ENCODE data around the gene JARID2.

JARID2 gene

GRCh38 chr6:15499591-15499990 is 253.7 kb downstream of the JARID2 start:
- H3K9me3 ChIP-seq (ENCODE audit: low read length): no peaks in the 10 kb centered on the region
- no peaks in the 10 kb centered on the region for H3K9me2 ChIP-seq (ENCODE audit: low read depth, low read length)
- H3K36me3 ChIP-seq (ENCODE audit: insufficient read depth, low read length): 0 out of 2 replicates have a peak, but pooled peaks cover 4% of the 10 kb centered on the region
- no peak overlapping the region for H3K27ac ChIP-seq (ENCODE audit: low read depth, low read length, poor library complexity, severe bottlenecking)
- H3K4me2 ChIP-seq (ENCODE audit: low read length): no peak overlapping the region
- no peaks in the 10 kb centered on the region for H3K4me1 ChIP-seq (ENCODE audit: insufficient read depth, low read length, severe bottlenecking)
- no peak overlapping the region for H3K4me3 ChIP-seq (ENCODE audit: low read depth, low read length, poor library complexity, severe bottlenecking)
- no peaks in the 10 kb centered on the region for H3K79me2 ChIP-seq (ENCODE audit: insufficient read depth, low read length)
- H2AFZ ChIP-seq (ENCODE audit: low read length): no peak overlapping the region
- H3K9ac ChIP-seq (ENCODE audit: low read length): no peak overlapping the region
- no peaks in the 10 kb centered on the region for H4K20me1 ChIP-seq (ENCODE audit: insufficient read depth, low read length)
- no peaks in the 10 kb centered on the region for H3K27me3 ChIP-seq (ENCODE audit: insufficient read depth, low read length)
- TF ChIP-seq EZH2 (IDR thresholded peaks at IDR 0.05; ENCODE audit: borderline replicate concordance, low read length): no peak
- TF ChIP-seq, protein P1, sequence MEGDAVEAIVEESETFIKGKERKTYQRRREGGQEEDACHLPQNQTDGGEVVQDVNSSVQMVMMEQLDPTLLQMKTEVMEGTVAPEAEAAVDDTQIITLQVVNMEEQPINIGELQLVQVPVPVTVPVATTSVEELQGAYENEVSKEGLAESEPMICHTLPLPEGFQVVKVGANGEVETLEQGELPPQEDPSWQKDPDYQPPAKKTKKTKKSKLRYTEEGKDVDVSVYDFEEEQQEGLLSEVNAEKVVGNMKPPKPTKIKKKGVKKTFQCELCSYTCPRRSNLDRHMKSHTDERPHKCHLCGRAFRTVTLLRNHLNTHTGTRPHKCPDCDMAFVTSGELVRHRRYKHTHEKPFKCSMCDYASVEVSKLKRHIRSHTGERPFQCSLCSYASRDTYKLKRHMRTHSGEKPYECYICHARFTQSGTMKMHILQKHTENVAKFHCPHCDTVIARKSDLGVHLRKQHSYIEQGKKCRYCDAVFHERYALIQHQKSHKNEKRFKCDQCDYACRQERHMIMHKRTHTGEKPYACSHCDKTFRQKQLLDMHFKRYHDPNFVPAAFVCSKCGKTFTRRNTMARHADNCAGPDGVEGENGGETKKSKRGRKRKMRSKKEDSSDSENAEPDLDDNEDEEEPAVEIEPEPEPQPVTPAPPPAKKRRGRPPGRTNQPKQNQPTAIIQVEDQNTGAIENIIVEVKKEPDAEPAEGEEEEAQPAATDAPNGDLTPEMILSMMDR (IDR thresholded peaks at IDR 0.05; ENCODE audit: low read length): no peak
- H3F3A ChIP-seq (ENCODE audit: insufficient read depth, low read length): no peaks in the 10 kb centered on the region

- H3K9ac ChIP-seq (ENCODE audit: low read length): no peak overlapping the region
- 0 out of 2 replicates have a peak, but pooled peaks cover 4% of the 10 kb centered on the region for H3K36me3 ChIP-seq (ENCODE audit: insufficient read depth, low read length)
Measured at GRCh38 chr6:15500078-15500740, 254.3 kb downstream of the JARID2 start.

DNA sequence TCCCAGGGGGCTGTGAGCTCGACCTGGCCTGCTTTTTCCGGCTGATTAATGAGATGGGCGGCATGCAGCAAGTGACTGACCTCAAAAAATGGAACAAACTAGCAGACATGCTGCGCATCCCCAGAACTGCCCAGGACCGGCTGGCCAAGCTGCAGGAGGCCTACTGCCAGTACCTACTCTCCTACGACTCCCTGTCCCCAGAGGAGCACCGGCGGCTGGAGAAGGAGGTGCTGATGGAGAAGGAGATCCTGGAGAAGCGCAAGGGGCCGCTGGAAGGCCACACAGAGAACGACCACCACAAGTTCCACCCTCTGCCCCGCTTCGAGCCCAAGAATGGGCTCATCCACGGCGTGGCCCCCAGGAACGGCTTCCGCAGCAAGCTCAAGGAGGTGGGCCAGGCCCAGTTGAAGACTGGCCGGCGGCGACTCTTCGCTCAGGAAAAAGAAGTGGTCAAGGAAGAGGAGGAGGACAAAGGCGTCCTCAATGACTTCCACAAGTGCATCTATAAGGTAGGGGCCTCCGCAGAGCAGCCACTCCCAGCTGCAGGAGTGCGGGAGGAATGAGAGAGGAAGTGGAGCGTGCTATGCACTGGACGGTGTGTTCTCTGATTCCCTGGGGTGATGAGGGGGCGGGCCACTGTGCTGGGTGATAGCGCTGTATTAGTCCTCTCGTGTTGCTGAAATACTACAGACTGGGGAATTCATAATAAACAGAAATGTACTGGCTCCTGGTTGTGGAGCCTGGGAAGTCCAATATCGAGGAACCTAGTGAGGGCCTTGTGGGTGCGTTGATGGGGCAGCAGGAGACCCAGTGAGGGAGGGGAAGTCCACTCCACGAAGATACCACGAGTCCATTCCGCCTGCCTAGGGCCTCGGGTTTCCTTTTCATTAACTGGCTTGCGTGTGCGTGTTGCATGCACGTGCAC is 255.3 kb downstream of the JARID2 start:
- H3K27me3 ChIP-seq (ENCODE audit: insufficient read depth, low read length): no peaks in the 10 kb centered on the region
- H3K4me3 ChIP-seq (ENCODE audit: low read depth, low read length, poor library complexity, severe bottlenecking): no peak overlapping the region
- H3K4me1 ChIP-seq (ENCODE audit: insufficient read depth, low read length, severe bottlenecking): no peaks in the 10 kb centered on the region
- H3F3A ChIP-seq (ENCODE audit: insufficient read depth, low read length): no peaks in the 10 kb centered on the region
- H2AFZ ChIP-seq (ENCODE audit: low read length): no peak overlapping the region
- 0 out of 2 replicates have a peak, but pooled peaks cover 4% of the 10 kb centered on the region for H3K36me3 ChIP-seq (ENCODE audit: insufficient read depth, low read length)
- TF ChIP-seq, protein P1 (IDR thresholded peaks at IDR 0.05; ENCODE audit: low read length): no peak
- no peak for TF ChIP-seq EZH2 (IDR thresholded peaks at IDR 0.05; ENCODE audit: borderline replicate concordance, low read length)
- no peak overlapping the region for H3K4me2 ChIP-seq (ENCODE audit: low read length)
- H3K79me2 ChIP-seq (ENCODE audit: insufficient read depth, low read length): no peaks in the 10 kb centered on the region
- H3K9me3 ChIP-seq (ENCODE audit: low read length): no peaks in the 10 kb centered on the region
- no peaks in the 10 kb centered on the region for H4K20me1 ChIP-seq (ENCODE audit: insufficient read depth, low read length)
- H3K27ac ChIP-seq (ENCODE audit: low read depth, low read length, poor library complexity, severe bottlenecking): no peak overlapping the region
- no peaks in the 10 kb centered on the region for H3K9me2 ChIP-seq (ENCODE audit: low read depth, low read length)
- no peak overlapping the region for H3K9ac ChIP-seq (ENCODE audit: low read length)

More at GRCh38 chr6:15500078-15500740, 254.3 kb downstream of the JARID2 start:
- Histone ChIP-seq H3K27ac (ENCODE audit: low read depth, low read length, poor library complexity, severe bottlenecking) (no peak overlapping the region), H4K20me1 (ENCODE audit: insufficient read depth, low read length) (no peaks in the 10 kb centered on the region), H3F3A (ENCODE audit: insufficient read depth, low read length) (no peaks in the 10 kb centered on the region), H3K9me3 (ENCODE audit: low read length) (no peaks in the 10 kb centered on the region), H3K9me2 (ENCODE audit: low read depth, low read length) (no peaks in the 10 kb centered on the region), H3K79me2 (ENCODE audit: insufficient read depth, low read length) (no peaks in the 10 kb centered on the region), H3K4me2 (ENCODE audit: low read length) (no peak overlapping the region), H3K4me1 (ENCODE audit: insufficient read depth, low read length, severe bottlenecking) (no peaks in the 10 kb centered on the region), H2AFZ (ENCODE audit: low read length) (no peak overlapping the region), H3K27me3 (ENCODE audit: insufficient read depth, low read length) (no peaks in the 10 kb centered on the region), H3K4me3 (ENCODE audit: low read depth, low read length, poor library complexity, severe bottlenecking) (no peak overlapping the region)
- TF ChIP-seq EZH2 (IDR thresholded peaks at IDR 0.05; ENCODE audit: borderline replicate concordance, low read length): no peak
- TF ChIP-seq, protein P1 (IDR thresholded peaks at IDR 0.05; ENCODE audit: low read length): no peak

All from OCI-LY1 (cell line).